Uterus (tissue), 2 donors: Measurements from ENCODE around the gene MEGF10.

Source experiments
- CTCF ChIP-seq, 4 experiments: fragments of 200-600 bp in 2 of 4; fragments of 450-650 bp in 2 of 4; sonication (generic) in 2 of 4; IDR thresholded peaks; one replicate each; pipeline ENCODE4 v1.5.1; 2016 to 2019; ENCODE audit warnings: antibody characterized with exemption in 4 of 4, mild to moderate bottlenecking in 2 of 4, moderate library complexity in 1 of 4
- POLR2A ChIP-seq, 2 donors: fragments of 450-650 bp; IDR thresholded peaks; one replicate each; pipeline ENCODE4 v1.6.1; 2016; ENCODE audit warnings: antibody characterized with exemption in 2 of 2, mild to moderate bottlenecking in 1 of 2, moderate library complexity in 1 of 2

DNA sequence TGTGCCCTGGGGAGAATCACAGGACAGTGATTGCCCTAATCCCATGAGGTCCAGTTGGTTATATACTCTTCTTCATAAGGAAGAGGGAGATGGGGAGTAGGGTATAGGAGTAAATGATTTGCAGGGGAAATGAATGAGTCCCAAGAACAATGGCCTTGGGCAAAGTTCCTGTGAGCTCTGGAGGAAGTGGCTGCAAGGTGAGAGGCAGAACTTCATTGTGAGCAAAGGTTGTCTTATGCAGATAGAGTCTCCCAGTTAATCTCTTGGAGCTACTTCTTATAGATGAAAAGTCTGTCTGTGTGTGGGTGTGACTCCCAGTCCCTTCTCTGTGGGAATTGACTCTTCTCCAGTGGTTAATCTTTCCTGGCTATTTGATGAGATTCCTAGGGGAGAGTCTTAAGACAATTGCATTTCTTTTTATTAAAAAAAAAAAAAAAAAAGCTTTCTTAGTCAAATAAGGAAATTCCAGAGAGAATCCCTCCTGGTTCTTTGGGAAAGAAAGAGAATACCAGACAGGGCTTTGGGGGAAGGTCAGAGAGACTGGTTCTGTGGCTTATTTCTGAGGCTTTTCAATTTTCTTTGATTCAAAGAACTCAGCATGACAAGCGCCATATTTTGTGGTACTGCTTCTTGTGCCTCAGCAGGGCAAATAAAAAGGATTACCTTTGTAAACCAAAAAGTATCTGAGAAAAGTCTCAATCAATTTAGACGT is 33.6 kb upstream of the MEGF10 start:
- TF ChIP-seq POLR2A (IDR thresholded peaks at IDR 0.05) (no peak), CTCF (IDR thresholded peaks at IDR 0.05) (no peak)
